WI38 (cell line): ENCODE data around the gene RAB27B.

ENCODE experiments used
- H3K4me3 ChIP-seq: 2 replicates; pipeline ENCODE4 v1.5.1; 2011; ENCODE audit warnings: low read depth, mild to moderate bottlenecking, control low read depth, low read length
- TF ChIP-seq, protein P1 (sequence below): IDR thresholded peaks from 2 replicates; pipeline ENCODE4 v1.5.1; 2012; ENCODE audit warnings: low read depth, mild to moderate bottlenecking, control low read depth, low read length

The RAB27B gene

DNA sequence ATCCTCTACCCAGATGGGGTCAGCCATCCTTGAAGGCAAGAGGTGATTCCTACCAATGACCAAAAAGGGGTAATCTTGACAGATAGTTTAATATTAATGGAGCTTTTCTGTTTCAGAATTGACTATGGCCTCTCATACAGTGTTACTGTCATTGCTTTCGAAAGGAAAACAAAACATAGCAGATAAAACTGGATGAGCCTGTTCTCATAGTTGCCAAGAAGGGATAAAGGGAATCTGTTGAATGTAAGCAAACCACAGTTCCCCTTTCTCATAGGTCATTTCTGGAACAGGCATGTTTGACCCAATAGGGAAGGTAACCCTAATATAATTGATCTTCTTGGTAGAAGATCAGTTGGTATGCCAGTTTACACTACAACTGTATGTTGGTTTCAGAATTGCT, 1.6 kb downstream of the RAB27B start:
- no peak overlapping the region for H3K4me3 ChIP-seq
- TF ChIP-seq, protein P1, sequence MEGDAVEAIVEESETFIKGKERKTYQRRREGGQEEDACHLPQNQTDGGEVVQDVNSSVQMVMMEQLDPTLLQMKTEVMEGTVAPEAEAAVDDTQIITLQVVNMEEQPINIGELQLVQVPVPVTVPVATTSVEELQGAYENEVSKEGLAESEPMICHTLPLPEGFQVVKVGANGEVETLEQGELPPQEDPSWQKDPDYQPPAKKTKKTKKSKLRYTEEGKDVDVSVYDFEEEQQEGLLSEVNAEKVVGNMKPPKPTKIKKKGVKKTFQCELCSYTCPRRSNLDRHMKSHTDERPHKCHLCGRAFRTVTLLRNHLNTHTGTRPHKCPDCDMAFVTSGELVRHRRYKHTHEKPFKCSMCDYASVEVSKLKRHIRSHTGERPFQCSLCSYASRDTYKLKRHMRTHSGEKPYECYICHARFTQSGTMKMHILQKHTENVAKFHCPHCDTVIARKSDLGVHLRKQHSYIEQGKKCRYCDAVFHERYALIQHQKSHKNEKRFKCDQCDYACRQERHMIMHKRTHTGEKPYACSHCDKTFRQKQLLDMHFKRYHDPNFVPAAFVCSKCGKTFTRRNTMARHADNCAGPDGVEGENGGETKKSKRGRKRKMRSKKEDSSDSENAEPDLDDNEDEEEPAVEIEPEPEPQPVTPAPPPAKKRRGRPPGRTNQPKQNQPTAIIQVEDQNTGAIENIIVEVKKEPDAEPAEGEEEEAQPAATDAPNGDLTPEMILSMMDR = no peak

DNA sequence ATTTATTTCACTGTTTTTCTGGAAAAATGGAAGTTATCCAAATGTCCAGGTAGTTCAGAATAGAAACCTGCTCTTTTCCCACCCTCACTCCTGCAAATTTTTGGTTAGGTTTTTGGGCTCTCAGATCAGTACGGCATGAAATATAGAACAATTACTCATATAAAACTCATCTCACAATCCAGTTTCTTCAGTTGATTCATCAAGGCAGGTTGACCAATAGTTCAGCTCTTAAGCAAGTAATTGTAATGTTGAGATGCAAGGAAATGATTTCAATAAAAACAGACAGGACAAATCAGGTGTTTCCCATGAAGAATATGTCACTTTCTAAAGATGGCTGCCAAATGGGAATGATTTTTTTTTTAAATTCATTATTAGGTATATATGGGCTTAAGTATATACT, 2.0 kb downstream of the RAB27B start:
- H3K4me3 ChIP-seq = no peak overlapping the region
- TF ChIP-seq, protein P1 = no peak

DNA sequence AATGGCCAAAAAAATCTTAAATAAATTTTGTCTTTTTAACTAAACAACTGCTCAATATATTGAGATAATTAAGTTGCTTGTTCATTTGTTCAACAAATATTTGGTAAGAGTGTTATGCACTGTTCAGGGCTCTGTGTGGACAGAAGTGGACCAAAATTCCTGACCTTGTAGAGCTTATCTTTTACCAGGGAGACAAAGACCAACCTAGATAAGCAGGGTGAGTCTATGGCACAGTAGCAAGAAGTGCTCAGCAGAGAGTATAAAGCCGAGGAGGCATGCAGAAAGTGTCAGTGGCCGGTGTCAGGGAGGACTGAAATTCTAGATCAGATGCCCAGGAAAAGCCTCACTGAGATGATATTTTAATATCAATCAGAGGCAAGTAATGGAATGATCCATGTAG, 2.6 kb downstream of the RAB27B start:
- no peak overlapping the region for H3K4me3 ChIP-seq
- TF ChIP-seq, protein P1 = no peak

DNA sequence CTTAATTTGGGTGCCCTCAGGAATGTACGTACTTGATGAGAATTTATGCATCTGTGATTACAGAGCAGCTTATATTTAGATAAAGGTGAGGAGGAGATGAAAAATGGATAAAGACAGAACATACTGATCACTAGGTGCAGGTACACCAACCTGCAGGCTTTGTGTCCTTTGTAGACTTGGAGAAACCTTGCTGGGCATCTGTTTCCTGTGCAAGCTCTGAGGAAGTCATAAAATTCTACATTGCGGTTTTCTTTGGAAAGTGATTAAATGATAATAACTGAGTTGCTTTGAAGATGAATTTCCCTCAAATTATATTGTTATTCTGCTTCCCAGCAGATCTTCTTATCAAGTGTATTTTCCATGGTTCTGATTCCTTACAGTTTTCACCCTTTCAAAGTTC, 7.7 kb downstream of the RAB27B start:
- TF ChIP-seq, protein P1 = no peak

DNA sequence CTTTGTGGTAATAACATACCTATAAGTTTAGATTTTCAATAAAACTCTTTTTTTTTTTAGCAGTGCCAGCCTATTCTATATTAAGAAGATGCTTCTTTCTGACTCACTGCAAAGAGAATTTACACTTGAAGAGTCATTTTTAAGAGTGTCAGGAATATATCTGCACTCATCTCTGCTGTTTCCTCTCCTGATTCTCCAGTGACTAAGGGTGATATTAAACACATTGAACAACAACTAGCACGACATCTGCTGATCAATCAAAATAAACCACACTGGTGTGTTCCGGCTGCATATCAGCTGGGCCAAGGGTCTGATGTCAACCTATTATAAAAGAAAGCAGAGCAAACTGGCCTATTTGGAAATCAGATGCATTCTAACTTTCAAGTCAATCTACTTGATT, 15.0 kb downstream of the RAB27B start:
- TF ChIP-seq, protein P1 = no peak

More for the DNA sequence above, 7.7 kb downstream of the RAB27B start:
- H3K4me3 ChIP-seq = no peak overlapping the region

DNA sequence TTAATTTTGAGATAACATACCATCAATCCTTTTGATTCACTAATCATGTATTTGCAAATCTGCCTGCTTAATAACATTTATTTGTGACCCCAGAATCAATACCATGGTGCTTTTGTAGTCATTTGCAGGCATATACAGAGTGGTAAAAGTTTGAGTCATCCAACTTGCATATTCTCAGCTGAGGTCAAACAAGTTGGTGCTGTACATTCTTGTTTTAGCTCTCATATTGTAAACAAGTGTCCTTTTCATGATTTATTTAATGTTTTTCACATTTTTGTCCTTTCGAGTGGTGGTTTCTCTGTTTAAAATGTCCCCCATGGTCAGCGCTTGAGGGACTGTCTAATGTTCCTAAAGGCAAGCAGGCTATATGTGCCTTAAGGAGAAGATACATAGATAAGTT, 17.5 kb downstream of the RAB27B start:
- H3K4me3 ChIP-seq = no peak overlapping the region
- TF ChIP-seq, protein P1 = no peak

More for the DNA sequence above, 15.0 kb downstream of the RAB27B start:
- no peak overlapping the region for H3K4me3 ChIP-seq

DNA sequence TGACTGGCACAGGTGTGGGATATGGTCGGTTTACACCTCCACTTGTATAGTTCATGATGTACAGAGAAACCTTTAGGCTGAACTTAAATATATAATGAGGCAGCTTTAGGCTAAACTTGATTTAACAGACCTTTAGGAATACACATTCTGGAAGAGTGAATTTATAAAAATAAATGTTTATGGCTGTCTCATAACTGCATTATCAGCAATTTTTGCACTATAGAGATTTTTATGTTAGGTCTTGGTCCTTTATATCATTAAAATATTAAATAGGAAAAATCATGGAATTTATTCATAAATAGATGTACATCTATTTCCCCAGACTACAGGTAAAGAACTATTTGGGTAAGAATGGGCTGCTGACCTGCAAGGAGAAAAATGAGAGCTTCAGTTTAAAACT, 19.8 kb downstream of the RAB27B start:
- no peak overlapping the region for H3K4me3 ChIP-seq
- TF ChIP-seq, protein P1 = no peak
